PC-3 (cell line): ENCODE data around the gene GPC3. TPM values are rescaled to one million over a fixed set of nuclear protein-coding genes. Genes with fewer than 3 reads are reported as not detected.

Experiments used
- ATAC-seq: fragments of 200-7000 bp; cut with Tn5 transposase; 2 replicates; pipeline ENCODE4 v1.9.1; 2020; ENCODE audit warnings: mild to moderate bottlenecking, moderate library complexity
- BruUV-seq: library from RNA; stranded (reverse); fragments of 400-500 nt; replicated peaks from 2 replicates; lab custom pipeline; 2021; lab: Mats Ljungman, UMichigan
- CTCF ChIA-PET: fragments of 300-600 bp; sonication (Branson Sonifier 250); formaldehyde crosslinking; loops from one replicate; lab custom pipeline; 2022; ENCODE audit warnings: antibody characterized with exemption; lab: Charles Lee
- POLR2A ChIA-PET: fragments of 300-600 bp; sonication (Branson Sonifier 250); formaldehyde crosslinking; loops from one replicate; lab custom pipeline; 2022; ENCODE audit warnings: antibody characterized with exemption; ENCODE audit not compliant: unreplicated experiment; lab: Charles Lee
- DNase-seq: peaks from one replicate; pipeline ENCODE4 v3.0.0-alpha.2; 2015
- H2AFZ ChIP-seq: fragments of 300-600 bp; sonication (generic); 2 replicates; pipeline ENCODE4 v1.6.0; 2016; ENCODE audit warnings: antibody characterized with exemption, low read length
- H3F3A ChIP-seq: fragments of 300-600 bp; sonication (generic); one replicate; pipeline ENCODE4 v1.6.0; 2017; ENCODE audit warnings: antibody characterized with exemption, low read length, control low read depth, mild to moderate bottlenecking; ENCODE audit not compliant: unreplicated experiment
- H3K27ac ChIP-seq: fragments of 300-600 bp; sonication (generic); 2 replicates; pipeline ENCODE4 v1.5.1; 2016; ENCODE audit warnings: mild to moderate bottlenecking, low read length
- H3K27me3 ChIP-seq: fragments of 300-600 bp; sonication (generic); 2 replicates; pipeline ENCODE4 v1.6.1; 2016; ENCODE audit warnings: low read length, mixed read lengths
- H3K36me3 ChIP-seq: fragments of 300-600 bp; sonication (generic); 2 replicates; pipeline ENCODE4 v1.6.1; 2016; ENCODE audit warnings: low read depth, mixed run types, low read length, mixed read lengths
- H3K4me1 ChIP-seq: fragments of 300-600 bp; sonication (generic); 2 replicates; pipeline ENCODE4 v1.5.1; 2016; ENCODE audit warnings: low read length; ENCODE audit not compliant: insufficient read depth
- H3K4me2 ChIP-seq: fragments of 300-600 bp; sonication (generic); 2 replicates; pipeline ENCODE4 v1.6.0; 2016; ENCODE audit warnings: low read length
- H3K4me3 ChIP-seq: fragments of 300-600 bp; sonication (generic); 2 replicates; pipeline ENCODE4 v1.5.1; 2016; ENCODE audit warnings: mild to moderate bottlenecking, low read length, mixed read lengths
- H3K79me2 ChIP-seq: fragments of 300-600 bp; sonication (generic); 2 replicates; pipeline ENCODE4 v1.6.1; 2017; ENCODE audit warnings: low read length, mixed read lengths
- H3K9ac ChIP-seq: fragments of 300-600 bp; sonication (generic); 2 replicates; pipeline ENCODE4 v1.6.0; 2016; ENCODE audit warnings: mild to moderate bottlenecking, low read length
- H3K9me2 ChIP-seq: fragments of 300-600 bp; sonication (generic); replicated peaks from 2 replicates; pipeline ENCODE4 v1.6.1; 2016; ENCODE audit warnings: mixed run types, low read length, mixed read lengths
- H3K9me3 ChIP-seq: fragments of 300-600 bp; sonication (generic); 2 replicates; pipeline ENCODE4 v1.6.1; 2016; ENCODE audit warnings: low read length, mixed read lengths
- H4K20me1 ChIP-seq: fragments of 300-600 bp; sonication (generic); 2 replicates; pipeline ENCODE4 v1.6.1; 2016; ENCODE audit warnings: low read length, mixed read lengths
- CTCF ChIP-seq: fragments of 300-600 bp; sonication (generic); conservative IDR thresholded peaks from 2 replicates; pipeline ENCODE4 v1.5.1; 2017; ENCODE audit warnings: antibody characterized with exemption, low read depth, mild to moderate bottlenecking, low read length
- EZH2 ChIP-seq: fragments of 300-600 bp; sonication (generic); IDR thresholded peaks from one replicate; pipeline ENCODE4 v1.6.1; 2017; ENCODE audit warnings: antibody characterized with exemption, mild to moderate bottlenecking, low read length; ENCODE audit not compliant: unreplicated experiment
- EZH2phosphoT487 ChIP-seq: fragments of 300-600 bp; sonication (generic); IDR thresholded peaks from 2 replicates; pipeline ENCODE4 v1.6.1; 2018; ENCODE audit warnings: mild to moderate bottlenecking, antibody characterized with exemption, low read length, borderline replicate concordance
- intact Hi-C: fragments of 100-400 bp; cut with micrococcal nuclease; formaldehyde crosslinking; loops from 2 replicates; pipeline ENCODE4 v1.9.0; 2023
- total RNA-seq: library from RNA; depleted of rRNA; stranded (reverse); fragments of >200 nt; gene quantifications from 2 replicates; pipeline ENCODE4 v1.2.3, GENCODE V29; 2014

GPC3 gene
- total RNA-seq, 1 experiment from 2014 or later, result not detected

GRCh38 chrX:133985967-133986683 lies 731 bp upstream of the GPC3 start:
- BruUV-seq, result no TSS peak
- intact Hi-C loops, result no loop called here
- Histone ChIP-seq H3K4me2 (no peak overlapping the region), H3K27me3 (peaks cover 19% of the 10 kb centered on the region), H3K9ac (no peak overlapping the region), H3K27ac (no peak overlapping the region), H3F3A (no peaks in the 10 kb centered on the region), H4K20me1 (no peaks in the 10 kb centered on the region), H3K9me2 (no peaks in the 10 kb centered on the region), H3K36me3 (no peaks in the 10 kb centered on the region), H3K79me2 (no peaks in the 10 kb centered on the region), H3K9me3 (no peaks in the 10 kb centered on the region), H3K4me1 (no peaks in the 10 kb centered on the region), H3K4me3 (no peak overlapping the region), H2AFZ (no peak overlapping the region)
- TF ChIP-seq CTCF, result no peak
- TF ChIP-seq EZH2, result no peak
- no peak for TF ChIP-seq EZH2phosphoT487
- CTCF ChIA-PET, result no interaction called here
- POLR2A ChIA-PET, result no interaction called here
- DNase-seq (no peak), ATAC-seq (no peak)

- H3K36me3 ChIP-seq, result no peaks in the 10 kb centered on the region
- TF ChIP-seq EZH2phosphoT487, result no peak
- TF ChIP-seq CTCF, result no peak
- TF ChIP-seq EZH2, result no peak
- H3K9me3 ChIP-seq, result no peaks in the 10 kb centered on the region
- H3K27ac ChIP-seq, result no peak overlapping the region
- ATAC-seq, result no peak
- ChIA-PET POLR2A (no interaction called here), CTCF (no interaction called here)
- H3K4me3 ChIP-seq, result no peak overlapping the region
- BruUV-seq, result no TSS peak
- no peaks in the 10 kb centered on the region for H3K4me1 ChIP-seq
- peaks cover 21% of the 10 kb centered on the region for H3K27me3 ChIP-seq
- intact Hi-C loops, result no loop called here
- H3K79me2 ChIP-seq, result no peaks in the 10 kb centered on the region
- H3K4me2 ChIP-seq, result no peak overlapping the region
- no peaks in the 10 kb centered on the region for H3K9me2 ChIP-seq
- H4K20me1 ChIP-seq, result no peaks in the 10 kb centered on the region
- DNase-seq, result no peak
- H2AFZ ChIP-seq, result no peak overlapping the region
- no peak overlapping the region for H3K9ac ChIP-seq
- no peaks in the 10 kb centered on the region for H3F3A ChIP-seq
Observed at GRCh38 chrX:133984857-133985163, 584 bp downstream of the GPC3 start.

- ATAC-seq (no peak), DNase-seq (no peak)
- Histone ChIP-seq H3K36me3 (no peaks in the 10 kb centered on the region), H3F3A (no peaks in the 10 kb centered on the region), H3K27ac (no peak overlapping the region), H3K9me2 (no peaks in the 10 kb centered on the region), H3K79me2 (no peaks in the 10 kb centered on the region), H2AFZ (no peak overlapping the region), H3K27me3 (peaks cover 26% of the 10 kb centered on the region), H3K4me2 (no peak overlapping the region), H3K4me1 (no peaks in the 10 kb centered on the region), H4K20me1 (no peaks in the 10 kb centered on the region), H3K4me3 (no peak overlapping the region), H3K9ac (no peak overlapping the region), H3K9me3 (no peaks in the 10 kb centered on the region)
- BruUV-seq, result no TSS peak
- ChIA-PET CTCF (no interaction called here), POLR2A (no interaction called here)
- intact Hi-C loops, result no loop called here
- no peak for TF ChIP-seq CTCF
- no peak for TF ChIP-seq EZH2
- no peak for TF ChIP-seq EZH2phosphoT487
Observed at GRCh38 chrX:133983974-133984845, 1.2 kb downstream of the GPC3 start.
